Measurements from ENCODE around the gene SNX10. TPM values are rescaled to one million over a fixed set of nuclear protein-coding genes. Genes with fewer than 3 reads are reported as not detected.

Gene SNX10
- total and polyA plus RNA-seq, 2 donors (not counting 1 experiment from before 2014, with no cell fraction given): under 0.01 to 0.41 TPM

GRCh38 chr7:26305090-26305868 is 13.6 kb downstream of the SNX10 start:
- H3K9me3 ChIP-seq (ENCODE audit: control insufficient read depth, insufficient read depth, low read depth, low read length): no peaks in the 10 kb centered on the region
- H3K4me2 ChIP-seq (ENCODE audit: extremely low read depth, insufficient read depth, low read length): no peak overlapping the region
- no peaks in the 10 kb centered on the region for H3K79me2 ChIP-seq (ENCODE audit: control insufficient read depth, insufficient read depth, low read length)
- TF ChIP-seq CTCF (conservative IDR thresholded peaks at IDR 0.05 in 1 of 2, IDR thresholded peaks at IDR 0.05 in 1 of 2; ENCODE audit: low read depth in 1 of 2, low read length in 2 of 2) (no peak), EZH2 (IDR thresholded peaks at IDR 0.05; ENCODE audit: low read length, missing control alignments) (no peak)
- no peak overlapping the region for H3K4me3 ChIP-seq (replicated peaks in 1 of 4; ENCODE audit: control extremely low read depth in 1 of 4, insufficient read depth in 1 of 4, low read depth in 3 of 4, low read length in 4 of 4)
- DNase-seq (ENCODE audit: low read depth in 2 of 2): no peak
- H3K36me3 ChIP-seq (ENCODE audit: control insufficient read depth, insufficient read depth, low read length): no peaks in the 10 kb centered on the region
- H4K20me1 ChIP-seq (ENCODE audit: control insufficient read depth, extremely low read depth, insufficient read depth, low read length): no peaks in the 10 kb centered on the region
- no peaks in the 10 kb centered on the region for H3K4me1 ChIP-seq (ENCODE audit: control insufficient read depth, extremely low read depth, insufficient read depth, low read length)
- H3K27me3 ChIP-seq (ENCODE audit: control insufficient read depth, insufficient read depth, low read length): no peaks in the 10 kb centered on the region
- H3K9ac ChIP-seq (ENCODE audit: insufficient read depth, low read length): no peak overlapping the region
- no peak overlapping the region for H2AFZ ChIP-seq (ENCODE audit: low read length)
- H3K27ac ChIP-seq (ENCODE audit: insufficient read depth, low read length): no peak overlapping the region

GRCh38 chr7:26305869-26306665 is 14.4 kb downstream of the SNX10 start:
- Histone ChIP-seq H3K4me3 (replicated peaks in 1 of 4; ENCODE audit: control extremely low read depth in 1 of 4, insufficient read depth in 1 of 4, low read depth in 3 of 4, low read length in 4 of 4) (no peak overlapping the region), H3K36me3 (ENCODE audit: control insufficient read depth, insufficient read depth, low read length) (no peaks in the 10 kb centered on the region), H3K79me2 (ENCODE audit: control insufficient read depth, insufficient read depth, low read length) (no peaks in the 10 kb centered on the region), H3K4me2 (ENCODE audit: extremely low read depth, insufficient read depth, low read length) (no peak overlapping the region), H4K20me1 (ENCODE audit: control insufficient read depth, extremely low read depth, insufficient read depth, low read length) (no peaks in the 10 kb centered on the region), H2AFZ (ENCODE audit: low read length) (no peak overlapping the region), H3K4me1 (ENCODE audit: control insufficient read depth, extremely low read depth, insufficient read depth, low read length) (no peaks in the 10 kb centered on the region), H3K27me3 (ENCODE audit: control insufficient read depth, insufficient read depth, low read length) (no peaks in the 10 kb centered on the region), H3K9me3 (ENCODE audit: control insufficient read depth, insufficient read depth, low read depth, low read length) (no peaks in the 10 kb centered on the region), H3K27ac (ENCODE audit: insufficient read depth, low read length) (no peak overlapping the region), H3K9ac (ENCODE audit: insufficient read depth, low read length) (no peak overlapping the region)
- TF ChIP-seq CTCF (conservative IDR thresholded peaks at IDR 0.05 in 1 of 2, IDR thresholded peaks at IDR 0.05 in 1 of 2; ENCODE audit: low read depth in 1 of 2, low read length in 2 of 2): no peak
- TF ChIP-seq EZH2 (IDR thresholded peaks at IDR 0.05; ENCODE audit: low read length, missing control alignments): no peak
- no peak for DNase-seq (ENCODE audit: low read depth in 2 of 2)

- Histone ChIP-seq H3K4me2 (ENCODE audit: extremely low read depth, insufficient read depth, low read length) (no peak overlapping the region), H4K20me1 (ENCODE audit: control insufficient read depth, extremely low read depth, insufficient read depth, low read length) (no peaks in the 10 kb centered on the region), H3K27me3 (ENCODE audit: control insufficient read depth, insufficient read depth, low read length) (no peaks in the 10 kb centered on the region), H3K79me2 (ENCODE audit: control insufficient read depth, insufficient read depth, low read length) (no peaks in the 10 kb centered on the region), H3K4me3 (replicated peaks in 1 of 4; ENCODE audit: control extremely low read depth in 1 of 4, insufficient read depth in 1 of 4, low read depth in 3 of 4, low read length in 4 of 4) (no peak overlapping the region), H3K9ac (ENCODE audit: insufficient read depth, low read length) (no peak overlapping the region), H2AFZ (ENCODE audit: low read length) (no peak overlapping the region), H3K36me3 (ENCODE audit: control insufficient read depth, insufficient read depth, low read length) (no peaks in the 10 kb centered on the region), H3K9me3 (ENCODE audit: control insufficient read depth, insufficient read depth, low read depth, low read length) (no peaks in the 10 kb centered on the region), H3K4me1 (ENCODE audit: control insufficient read depth, extremely low read depth, insufficient read depth, low read length) (no peaks in the 10 kb centered on the region), H3K27ac (ENCODE audit: insufficient read depth, low read length) (no peak overlapping the region)
- no peak for DNase-seq (ENCODE audit: low read depth in 2 of 2)
- TF ChIP-seq EZH2 (IDR thresholded peaks at IDR 0.05; ENCODE audit: low read length, missing control alignments) (no peak), CTCF (conservative IDR thresholded peaks at IDR 0.05 in 1 of 2, IDR thresholded peaks at IDR 0.05 in 1 of 2; ENCODE audit: low read depth in 1 of 2, low read length in 2 of 2) (no peak)
Observed at GRCh38 chr7:26306790-26307189, 15.1 kb downstream of the SNX10 start.

Data from fibroblast of lung (primary cell).